Breast epithelium (tissue), 4 donors: ENCODE measurements around the gene TENM3. TPM values are rescaled to one million over a fixed set of nuclear protein-coding genes. Genes with fewer than 3 reads are reported as not detected.

Experiments used
- DNase-seq, 2 donors: peaks; one replicate each; pipeline ENCODE4 v3.0.0-alpha.2; 2019; ENCODE audit warnings: low spot score in 2 of 2
- H3K27ac ChIP-seq, 2 donors: fragments of 200-600 bp; sonication (generic) in 1 of 2; one replicate each; pipeline ENCODE4 v1.5.1; 2016 to 2019; ENCODE audit warnings: mild to moderate bottlenecking in 1 of 2
- H3K27me3 ChIP-seq, 2 donors: fragments of 200-600 bp; sonication (generic) in 1 of 2; one replicate each; pipeline versions ENCODE4 v1.5.1 to v1.6.0; 2017 to 2019; ENCODE audit warnings: control low read depth in 1 of 2, mild to moderate bottlenecking in 1 of 2
- H3K36me3 ChIP-seq: fragments of 200-600 bp; one replicate; pipeline ENCODE4 v1.5.1; 2019
- H3K4me1 ChIP-seq, 2 donors: fragments of 200-600 bp; sonication (generic); one replicate each; pipeline ENCODE4 v1.5.1; 2016 to 2019; ENCODE audit warnings: control low read depth in 1 of 2
- H3K4me3 ChIP-seq, 3 donors: fragments of 200-600 bp; sonication (generic); 1 replicate in 2 of 3; 2 replicates in 1 of 3; pipeline ENCODE4 v1.5.1; 2016 to 2019; ENCODE audit warnings: mild to moderate bottlenecking in 3 of 3, moderate library complexity in 2 of 3
- H3K9me3 ChIP-seq, 2 donors: fragments of 200-600 bp; sonication (generic) in 1 of 2; one replicate each; pipeline ENCODE4 v1.5.1; 2016 to 2019; ENCODE audit warnings: control low read depth in 1 of 2
- CTCF ChIP-seq, 3 donors: fragments of 450-650 bp; IDR thresholded peaks; one replicate each; pipeline ENCODE4 v1.5.1; 2016 to 2017; ENCODE audit warnings: antibody characterized with exemption in 3 of 3, mild to moderate bottlenecking in 3 of 3, moderate library complexity in 3 of 3
- POLR2A ChIP-seq: fragments of 450-650 bp; IDR thresholded peaks from one replicate; pipeline ENCODE4 v1.6.1; 2016; ENCODE audit warnings: antibody characterized with exemption, mild to moderate bottlenecking, moderate library complexity
- POLR2AphosphoS5 ChIP-seq, 3 donors: sonication (generic); formaldehyde crosslinking; IDR thresholded peaks; one replicate each; pipeline ENCODE4 v1.6.1; 2017; ENCODE audit warnings: antibody characterized with exemption in 3 of 3
- intact Hi-C: fragments of 100-400 bp; cut with DNase I; formaldehyde crosslinking; loops from one replicate; pipeline ENCODE4 v1.15.1; 2023; ENCODE audit warnings: low total_unique reads
- total RNA-seq, 3 donors: library from RNA; depleted of rRNA; stranded (reverse); fragments of >200 nt; gene quantifications; one replicate each; pipeline ENCODE4 v1.1.0, GENCODE V29; 2016

Gene TENM3
- total RNA-seq, 3 donors from 2014 or later, result 4.6 to 30.6 (median 8.8) TPM

GRCh38 chr4:182494103-182494502 is 250.9 kb downstream of the TENM3 start:
- Histone ChIP-seq H3K4me1 (no peaks in the 10 kb centered on the region), H3K9me3 (no peaks in the 10 kb centered on the region), H3K27ac (no peak overlapping the region), H3K36me3 (no peaks in the 10 kb centered on the region), H3K27me3 (no peaks in the 10 kb centered on the region), H3K4me3 (no peak overlapping the region)
- intact Hi-C loops, result no loop called here
- TF ChIP-seq POLR2A, result no peak
- TF ChIP-seq POLR2AphosphoS5 (IDR thresholded peaks at IDR 0.05), result no peak
- DNase-seq, result no peak

GRCh38 chr4:182495031-182495430 is 251.8 kb downstream of the TENM3 start:
- intact Hi-C loops, result no loop called here
- TF ChIP-seq CTCF (IDR thresholded peaks at IDR 0.05) (no peak), POLR2AphosphoS5 (IDR thresholded peaks at IDR 0.05) (no peak), POLR2A (no peak)
- DNase-seq, result no peak
- no peaks in the 10 kb centered on the region for H3K9me3 ChIP-seq
- no peaks in the 10 kb centered on the region for H3K36me3 ChIP-seq
- no peaks in the 10 kb centered on the region for H3K4me1 ChIP-seq
- no peak overlapping the region for H3K4me3 ChIP-seq
- no peak overlapping the region for H3K27ac ChIP-seq
- no peaks in the 10 kb centered on the region for H3K27me3 ChIP-seq

- no peaks in the 10 kb centered on the region for H3K9me3 ChIP-seq
- no peak for TF ChIP-seq POLR2A
- no peak for TF ChIP-seq POLR2AphosphoS5 (IDR thresholded peaks at IDR 0.05)
- no peak overlapping the region for H3K27ac ChIP-seq
- H3K4me3 ChIP-seq, result no peak overlapping the region
- no peak for DNase-seq
- intact Hi-C loops, result no loop called here
- no peaks in the 10 kb centered on the region for H3K27me3 ChIP-seq
- H3K4me1 ChIP-seq, result no peaks in the 10 kb centered on the region
- H3K36me3 ChIP-seq, result no peaks in the 10 kb centered on the region
These were observed 252.6 kb downstream of the TENM3 start for GRCh38 chr4:182495645-182496385.

DNA sequence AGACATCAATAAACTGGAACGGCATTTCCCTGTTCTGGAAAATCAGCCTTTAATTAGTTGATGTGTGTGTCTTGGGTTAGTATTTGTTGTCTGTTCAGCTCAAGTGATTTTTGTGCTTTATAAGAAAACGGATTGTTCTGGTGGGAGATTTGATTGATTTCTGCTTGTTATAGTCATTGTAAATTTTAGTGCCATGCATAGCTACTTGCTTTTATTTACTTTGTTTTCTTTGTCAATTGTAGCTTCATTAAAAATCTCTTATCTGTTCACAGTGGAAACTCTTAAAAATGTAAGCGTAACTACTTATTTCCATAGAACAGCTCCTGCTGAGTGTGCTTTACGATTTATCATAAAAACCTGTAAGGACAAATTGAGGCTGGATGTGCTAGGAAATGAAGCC is 253.2 kb downstream of the TENM3 start:
- no peaks in the 10 kb centered on the region for H3K9me3 ChIP-seq
- no peak overlapping the region for H3K27ac ChIP-seq
- H3K4me3 ChIP-seq, result no peak overlapping the region
- H3K27me3 ChIP-seq, result no peaks in the 10 kb centered on the region
- H3K4me1 ChIP-seq, result no peaks in the 10 kb centered on the region
- H3K36me3 ChIP-seq, result no peaks in the 10 kb centered on the region
- intact Hi-C loops, result no loop called here
- DNase-seq, result no peak
- no peak for TF ChIP-seq POLR2AphosphoS5 (IDR thresholded peaks at IDR 0.05)
- TF ChIP-seq POLR2A, result no peak
- no peak for TF ChIP-seq CTCF (IDR thresholded peaks at IDR 0.05)

DNA sequence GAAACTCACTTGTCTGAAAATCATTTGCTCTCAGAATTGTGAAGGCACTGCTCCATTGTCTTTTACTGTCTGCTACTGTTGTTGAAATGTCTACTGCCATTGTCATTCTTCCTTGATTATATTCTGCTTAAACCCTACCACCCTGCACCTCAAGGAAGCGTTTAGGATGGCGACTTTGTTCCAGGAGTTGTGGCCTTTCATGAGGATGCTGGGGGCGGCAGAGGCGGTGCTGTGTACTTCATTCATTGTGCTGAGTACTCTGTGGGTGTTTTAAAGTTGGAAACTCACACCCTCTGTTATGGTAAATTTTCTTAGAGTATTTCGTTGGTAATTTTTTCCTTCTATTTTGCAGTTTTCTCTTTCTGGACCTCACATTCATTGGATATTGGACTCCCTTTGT is 258.9 kb downstream of the TENM3 start:
- no peak overlapping the region for H3K4me3 ChIP-seq
- intact Hi-C loops, result no loop called here
- no peaks in the 10 kb centered on the region for H3K4me1 ChIP-seq

More for the DNA sequence above, 258.9 kb downstream of the TENM3 start:
- Histone ChIP-seq H3K36me3 (no peaks in the 10 kb centered on the region), H3K27me3 (no peaks in the 10 kb centered on the region), H3K9me3 (no peaks in the 10 kb centered on the region), H3K27ac (no peak overlapping the region)
- TF ChIP-seq POLR2A (no peak), CTCF (IDR thresholded peaks at IDR 0.05) (no peak), POLR2AphosphoS5 (IDR thresholded peaks at IDR 0.05) (no peak)
- no peak for DNase-seq
